Measurements from ENCODE around the gene EEF1A2. TPM values are rescaled to one million over a fixed set of nuclear protein-coding genes. Genes with fewer than 3 reads are reported as not detected.
"Not testable (repeated sequence)": the region's sequence is repeated elsewhere in the genome, so short reads cannot be mapped to it uniquely, and the experiment has no call there.

Gene EEF1A2
- total RNA-seq, 1 experiment from 2014 or later, result 0.46 TPM

- DNase-seq (ENCODE audit: low read depth), result peak; percentile 75
Observed at GRCh38 chr20:63520934-63521601, 22.2 kb upstream of the EEF1A2 start.

- DNase-seq (ENCODE audit: low read depth), result peak; percentile 74
Observed at GRCh38 chr20:63520504-63520933, 21.6 kb upstream of the EEF1A2 start, which contains the start of gene PPDPF. Gene PPDPF (plus strand): TSS chr20:63520765. CDS start chr20:63521309, 544 bp downstream.

GRCh38 chr20:63519668-63520503, 21.0 kb upstream of the EEF1A2 start:
- peak; percentile 57 for DNase-seq (ENCODE audit: low read depth)

GRCh38 chr20:63518946-63519667, 20.2 kb upstream of the EEF1A2 start:
- no peak for DNase-seq (ENCODE audit: low read depth)

GRCh38 chr20:63518351-63518861, 19.5 kb upstream of the EEF1A2 start:
- no peak for DNase-seq (ENCODE audit: low read depth)

- DNase-seq (ENCODE audit: low read depth), result no peak
Observed at GRCh38 chr20:63517376-63518309, 18.8 kb upstream of the EEF1A2 start.

GRCh38 chr20:63514520-63514919, 15.6 kb upstream of the EEF1A2 start:
- DNase-seq (ENCODE audit: low read depth), result not testable (repeated sequence)

GRCh38 chr20:63513207-63513606, 14.3 kb upstream of the EEF1A2 start:
- no peak for DNase-seq (ENCODE audit: low read depth)

- no peak for DNase-seq (ENCODE audit: low read depth)
Observed at GRCh38 chr20:63509088-63509564, 10.2 kb upstream of the EEF1A2 start.

- DNase-seq (ENCODE audit: low read depth), result no peak
Observed at GRCh38 chr20:63508072-63508768, 9.3 kb upstream of the EEF1A2 start.

- DNase-seq (ENCODE audit: low read depth), result no peak
Observed at GRCh38 chr20:63507083-63507743, 8.3 kb upstream of the EEF1A2 start.

GRCh38 chr20:63505723-63506122, 6.8 kb upstream of the EEF1A2 start:
- DNase-seq (ENCODE audit: low read depth), result no peak

- DNase-seq (ENCODE audit: low read depth), result no peak
Observed at GRCh38 chr20:63505281-63505680, 6.4 kb upstream of the EEF1A2 start.

- DNase-seq (ENCODE audit: low read depth), result no peak
Observed at GRCh38 chr20:63504642-63505041, 5.8 kb upstream of the EEF1A2 start.

GRCh38 chr20:63503524-63503923, 4.6 kb upstream of the EEF1A2 start:
- DNase-seq (ENCODE audit: low read depth), result no peak

GRCh38 chr20:63502671-63503172, 3.8 kb upstream of the EEF1A2 start:
- DNase-seq (ENCODE audit: low read depth), result no peak

- DNase-seq (ENCODE audit: low read depth), result no peak
Observed at GRCh38 chr20:63501818-63502670, 3.2 kb upstream of the EEF1A2 start.
